GM12878 (cell line): ENCODE measurements around the gene TNFRSF6B. TPM values are rescaled to one million over a fixed set of nuclear protein-coding genes. Genes with fewer than 3 reads are reported as not detected.
A peak's percentile ranks its signal among the peaks of the same experiment; 100 is the strongest.

Experiments
- ASH2L ChIP-seq: fragments of 300-600, 200-600 bp; sonication (generic); IDR thresholded peaks from 2 replicates; pipeline ENCODE4 v1.6.1; 2017; ENCODE audit warnings: low read depth, mild to moderate bottlenecking, borderline replicate concordance
- ATF7 ChIP-seq: fragments of 450-650 bp; IDR thresholded peaks from 2 replicates; pipeline ENCODE4 v1.6.1; 2016; ENCODE audit warnings: low read depth, mild to moderate bottlenecking
- BHLHE40 ChIP-seq, 2 experiments: fragments of 450-650 bp in 1 of 2; IDR thresholded peaks; 2 replicates each; pipeline ENCODE4 v1.6.1; 2011 to 2017; ENCODE audit warnings: low read depth in 2 of 2, borderline replicate concordance in 1 of 2, improper control_type of control experiment in 1 of 2, low read length in 1 of 2, mild to moderate bottlenecking in 1 of 2
- BMI1 ChIP-seq: fragments of 450-650 bp; IDR thresholded peaks from 2 replicates; pipeline ENCODE4 v1.6.1; 2016; ENCODE audit warnings: mild to moderate bottlenecking, moderate library complexity, borderline replicate concordance
- BRCA1 ChIP-seq: IDR thresholded peaks from 2 replicates; pipeline ENCODE4 v1.6.1; 2011; ENCODE audit warnings: low read depth, low read length, improper control_type of control experiment
- CBX3 ChIP-seq: fragments of 200-600 bp; sonication (generic); IDR thresholded peaks from 2 replicates; pipeline ENCODE4 v1.6.1; 2016; ENCODE audit warnings: low read depth, borderline replicate concordance
- CBX5 ChIP-seq: sonication (generic); IDR thresholded peaks from 2 replicates; pipeline ENCODE4 v1.6.1; 2016; ENCODE audit warnings: low read depth, moderate library complexity, mild to moderate bottlenecking, inconsistent platforms
- CHD1 ChIP-seq: IDR thresholded peaks from 2 replicates; pipeline ENCODE4 v1.6.1; 2012; ENCODE audit warnings: low read depth, low read length, improper control_type of control experiment
- CHD2 ChIP-seq: IDR thresholded peaks from 2 replicates; pipeline ENCODE4 v1.6.1; 2011; ENCODE audit warnings: low read depth, low read length, improper control_type of control experiment, borderline replicate concordance
- CHD4 ChIP-seq: fragments of 200-600 bp; sonication (generic); IDR thresholded peaks from 2 replicates; pipeline ENCODE4 v1.6.1; 2016; ENCODE audit warnings: mild to moderate bottlenecking
- EP300 ChIP-seq, 2 experiments: fragments of 150-350 bp in 1 of 2; IDR thresholded peaks; 2 replicates each; pipeline ENCODE4 v1.6.1; 2011 to 2012; ENCODE audit warnings: low read depth in 2 of 2, low read length in 2 of 2, borderline replicate concordance in 1 of 2, improper control_type of control experiment in 1 of 2, inconsistent platforms in 1 of 2; ENCODE audit not compliant: control insufficient read depth in 1 of 2
- ETV6 ChIP-seq, 2 experiments: fragments of 450-650 bp in 1 of 2; IDR thresholded peaks in 1 of 2; conservative IDR thresholded peaks in 1 of 2; 2 replicates each; pipeline ENCODE4 v1.6.1; 2014; ENCODE audit warnings: antibody characterized with exemption in 1 of 2, borderline replicate concordance in 1 of 2, low read depth in 1 of 2, mild to moderate bottlenecking in 1 of 2, moderate library complexity in 1 of 2
- FOS ChIP-seq: IDR thresholded peaks from 3 replicates; pipeline ENCODE4 v1.6.1; 2011; ENCODE audit warnings: borderline replicate concordance; ENCODE audit not compliant: insufficient read length; ENCODE audit errors: extremely low read depth
- GABPA ChIP-seq: IDR thresholded peaks from 2 replicates; pipeline ENCODE4 v1.6.1; 2014; ENCODE audit warnings: antibody characterized with exemption, low read depth, mild to moderate bottlenecking, inconsistent platforms
- HDAC6 ChIP-seq: fragments of 200-600 bp; sonication (generic); IDR thresholded peaks from one replicate; pipeline ENCODE4 v1.8.0; 2017; ENCODE audit warnings: antibody characterized with exemption; ENCODE audit not compliant: unreplicated experiment
- JUND ChIP-seq: IDR thresholded peaks from 2 replicates; pipeline ENCODE4 v1.6.1; 2012; ENCODE audit warnings: low read depth, mild to moderate bottlenecking, low read length, improper control_type of control experiment, moderate library complexity
- KDM1A ChIP-seq: fragments of 200-600 bp; sonication (generic); IDR thresholded peaks from 2 replicates; pipeline ENCODE4 v1.6.1; 2016; ENCODE audit warnings: borderline replicate concordance
- LARP7 ChIP-seq: fragments of 450-650 bp; IDR thresholded peaks from 2 replicates; pipeline ENCODE4 v1.6.1; 2017; ENCODE audit warnings: mild to moderate bottlenecking
- MXI1 ChIP-seq: fragments of 150-350 bp; IDR thresholded peaks from 2 replicates; pipeline ENCODE4 v1.6.1; 2011; ENCODE audit warnings: low read depth, mild to moderate bottlenecking, inconsistent platforms, low read length, improper control_type of control experiment
- MYC ChIP-seq: IDR thresholded peaks from 2 replicates; pipeline ENCODE4 v1.6.1; 2011; ENCODE audit warnings: mild to moderate bottlenecking, low read length, moderate library complexity, inconsistent platforms; ENCODE audit not compliant: insufficient read depth, insufficient replicate concordance, insufficient read length, severe bottlenecking
- NBN ChIP-seq: fragments of 450-650 bp; IDR thresholded peaks from 2 replicates; pipeline ENCODE4 v1.6.1; 2016
- RAD51 ChIP-seq: fragments of 450-650 bp; IDR thresholded peaks from 2 replicates; pipeline ENCODE4 v1.6.1; 2016; ENCODE audit warnings: moderate library complexity, mild to moderate bottlenecking, inconsistent platforms
- RELA ChIP-seq: fragments of 450-650 bp; IDR thresholded peaks from 2 replicates; pipeline ENCODE4 v1.8.0; 2014; ENCODE audit warnings: borderline replicate concordance; ENCODE audit not compliant: partially characterized antibody
- RUNX3 ChIP-seq: IDR thresholded peaks from 2 replicates; pipeline ENCODE4 v1.6.1; 2012; ENCODE audit warnings: low read length, inconsistent platforms
- SIX5 ChIP-seq: IDR thresholded peaks from 2 replicates; pipeline ENCODE4 v1.6.1; 2011; ENCODE audit warnings: mild to moderate bottlenecking, low read depth, low read length, moderate library complexity; ENCODE audit not compliant: severe bottlenecking
- SMC3 ChIP-seq: IDR thresholded peaks from 2 replicates; pipeline ENCODE4 v1.6.1; 2011; ENCODE audit warnings: low read length, improper control_type of control experiment, borderline replicate concordance
- SUZ12 ChIP-seq: fragments of 200-600 bp; sonication (generic); IDR thresholded peaks from one replicate; pipeline ENCODE4 v1.6.1; 2018; ENCODE audit warnings: antibody characterized with exemption, mild to moderate bottlenecking; ENCODE audit not compliant: unreplicated experiment
- TARDBP ChIP-seq: IDR thresholded peaks from 2 replicates; pipeline ENCODE4 v1.6.1; 2016; ENCODE audit warnings: borderline replicate concordance
- ZBED1 ChIP-seq: IDR thresholded peaks from 2 replicates; pipeline ENCODE4 v1.6.1; 2016; ENCODE audit warnings: borderline replicate concordance
- ZNF24 ChIP-seq: fragments of 450-650 bp; IDR thresholded peaks from 2 replicates; pipeline ENCODE4 v1.6.1; 2017; ENCODE audit warnings: antibody characterized with exemption, mild to moderate bottlenecking
- ZNF274 ChIP-seq: IDR thresholded peaks from one replicate; pipeline ENCODE4 v1.8.0; 2011; ENCODE audit not compliant: insufficient read length, insufficient read depth
- ZSCAN29 ChIP-seq: fragments of 450-650 bp; IDR thresholded peaks from 2 replicates; pipeline ENCODE4 v1.6.1; 2017; ENCODE audit warnings: mild to moderate bottlenecking, moderate library complexity
- ZZZ3 ChIP-seq: IDR thresholded peaks from 2 replicates; pipeline ENCODE4 v1.6.1; 2011; ENCODE audit warnings: low read depth; ENCODE audit not compliant: control insufficient read depth, insufficient read length
- polyA plus RNA-seq, 11 experiments: library from polyadenylated mRNA; depleted of rRNA in 4 of 11; unstranded in 6 of 11; stranded (reverse) in 5 of 11; fragments of >200 nt; fragmentation: Nextera tagmentation in 4 of 11; fragmentation: Illumina TruSeq in 1 of 11; extraction: Ambion mirVana in 4 of 11; extraction: Trizol in 1 of 11; gene quantifications; 1 replicate in 1 of 11; 2 replicates in 10 of 11; pipeline versions ENCODE4 v1.2.1 to v1.2.3, GENCODE V29; 2011 to 2016; ENCODE audit warnings: inconsistent platforms in 2 of 11, missing spikeins in 2 of 11, low read depth in 1 of 11
- total RNA-seq, 4 experiments: library from RNA; depleted of rRNA in 3 of 4; stranded (reverse); fragments of >200 nt in 3 of 4; fragmentation: Illumina TruSeq in 1 of 4; extraction: Trizol in 1 of 4; gene quantifications; 2 replicates each; pipeline versions ENCODE4 v1.2.1 to v1.2.3, GENCODE V29; 2013 to 2021
- TF ChIP-seq, protein P1 (sequence below): IDR thresholded peaks from 2 replicates; pipeline ENCODE4 v1.6.1; 2012; ENCODE audit warnings: low read depth, low read length, improper control_type of control experiment

The TNFRSF6B gene
- total and polyA plus RNA-seq, 10 of the 15 experiments (the other 5 are each of a cell fraction or from before 2014, with no cell fraction given), result 0.67 to 2.2 (median 1.8) TPM; not detected in 7

GRCh38 chr20:63706852-63707557, 10.6 kb downstream of the TNFRSF6B start (continued):
- no peak for TF ChIP-seq ASH2L
- no peak for TF ChIP-seq ZBED1
- TF ChIP-seq GABPA, result no peak
- TF ChIP-seq SMC3, result peak; percentile 79
- no peak for TF ChIP-seq HDAC6
- no peak for TF ChIP-seq ETV6 (conservative IDR thresholded peaks at IDR 0.05 in 1 of 2, IDR thresholded peaks at IDR 0.05 in 1 of 2; ENCODE audit: borderline replicate concordance in 1 of 2, low read depth in 1 of 2)
- no peak for TF ChIP-seq BRCA1
- TF ChIP-seq RUNX3, result peak; percentile 44; the same call in 1 of the 2 replicates
- no peak for TF ChIP-seq ZZZ3
- TF ChIP-seq ZNF274, result no peak
- TF ChIP-seq MYC, result no peak
- no peak for TF ChIP-seq BMI1
- TF ChIP-seq RAD51, result no peak
- TF ChIP-seq RELA, result no peak
- TF ChIP-seq CBX5, result no peak; the same call in 1 of the 2 replicates
- TF ChIP-seq NBN, result no peak
- TF ChIP-seq LARP7, result no peak
- TF ChIP-seq ZSCAN29, result no peak
- TF ChIP-seq CHD2, result no peak
- TF ChIP-seq FOS, result no peak
- TF ChIP-seq CHD1, result no peak
- no peak for TF ChIP-seq ATF7
- TF ChIP-seq TARDBP, result 0 out of 2 replicates have a peak, but pooled peaks have one; percentile 29
- no peak for TF ChIP-seq CBX3
- TF ChIP-seq SIX5, result no peak
- TF ChIP-seq JUND, result no peak
- no peak for TF ChIP-seq MXI1
- TF ChIP-seq, protein P1, sequence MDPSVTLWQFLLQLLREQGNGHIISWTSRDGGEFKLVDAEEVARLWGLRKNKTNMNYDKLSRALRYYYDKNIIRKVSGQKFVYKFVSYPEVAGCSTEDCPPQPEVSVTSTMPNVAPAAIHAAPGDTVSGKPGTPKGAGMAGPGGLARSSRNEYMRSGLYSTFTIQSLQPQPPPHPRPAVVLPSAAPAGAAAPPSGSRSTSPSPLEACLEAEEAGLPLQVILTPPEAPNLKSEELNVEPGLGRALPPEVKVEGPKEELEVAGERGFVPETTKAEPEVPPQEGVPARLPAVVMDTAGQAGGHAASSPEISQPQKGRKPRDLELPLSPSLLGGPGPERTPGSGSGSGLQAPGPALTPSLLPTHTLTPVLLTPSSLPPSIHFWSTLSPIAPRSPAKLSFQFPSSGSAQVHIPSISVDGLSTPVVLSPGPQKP, result no peak
- TF ChIP-seq SUZ12, result no peak
- TF ChIP-seq BHLHE40 (IDR thresholded peaks at IDR 0.05; ENCODE audit: borderline replicate concordance in 1 of 2, low read depth in 2 of 2, low read length in 1 of 2), result peak; percentile 40 to 58; a peak in 3 of 4 replicates
- no peak for TF ChIP-seq EP300 (IDR thresholded peaks at IDR 0.05; ENCODE audit: borderline replicate concordance in 1 of 2, control insufficient read depth in 1 of 2, low read depth in 2 of 2, low read length in 2 of 2)
- no peak for TF ChIP-seq ZNF24
- no peak for TF ChIP-seq CHD4
- no peak for TF ChIP-seq KDM1A
